Measurements from ENCODE around the gene MED22. TPM values are rescaled to one million over a fixed set of nuclear protein-coding genes. Genes with fewer than 3 reads are reported as not detected.

Gene MED22
- total RNA-seq, 1 donor, result 14.5 TPM

DNA sequence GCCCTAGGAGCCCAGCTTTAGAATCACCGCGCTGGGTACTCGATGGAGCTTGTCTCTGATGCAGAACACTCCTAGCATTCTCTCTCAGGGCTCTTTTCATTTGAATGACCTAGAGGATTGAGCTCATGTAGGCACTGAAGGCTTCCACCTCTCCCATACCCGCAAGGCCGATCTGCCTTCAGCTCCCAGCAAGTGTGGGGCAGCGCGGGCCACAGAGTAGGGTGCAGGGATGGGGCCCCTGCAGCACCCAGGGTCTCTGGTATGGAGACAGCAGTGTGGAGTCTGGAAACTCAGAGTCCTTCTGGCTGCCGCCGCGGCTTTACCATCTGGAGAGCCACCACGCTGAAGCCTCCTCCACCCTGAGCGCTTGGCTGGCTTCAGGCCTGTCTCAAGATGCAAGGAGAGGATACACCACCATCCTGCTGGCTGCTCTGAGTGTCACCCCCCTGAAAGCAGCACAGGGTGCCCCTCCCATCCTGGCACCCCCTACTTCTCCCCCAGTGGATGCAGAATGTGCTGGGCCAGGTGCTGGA is 41.2 kb upstream of the MED22 start:
- Histone ChIP-seq H3K9me3 (ENCODE audit: low read depth, low read length) (no peaks in the 10 kb centered on the region), H3K36me3 (ENCODE audit: insufficient read depth, low read length) (no peaks in the 10 kb centered on the region), H3K27ac (ENCODE audit: low read depth, low read length) (no peak overlapping the region), H3K4me2 (ENCODE audit: insufficient read depth, low read length) (no peak overlapping the region), H3K79me2 (ENCODE audit: insufficient read depth, low read length) (no peaks in the 10 kb centered on the region), H3K4me3 (ENCODE audit: insufficient read depth, low read length) (no peak overlapping the region), H2AFZ (ENCODE audit: low read length) (no peak overlapping the region), H4K20me1 (ENCODE audit: insufficient read depth, low read length) (no peaks in the 10 kb centered on the region), H3K4me1 (ENCODE audit: insufficient read depth, low read length) (no peaks in the 10 kb centered on the region), H3K27me3 (ENCODE audit: insufficient read depth, low read length) (peaks cover 3% of the 10 kb centered on the region)
- peak; percentile 68 for DNase-seq (ENCODE audit: insufficient read length, low spot score, missing footprints)
- TF ChIP-seq, protein P1, sequence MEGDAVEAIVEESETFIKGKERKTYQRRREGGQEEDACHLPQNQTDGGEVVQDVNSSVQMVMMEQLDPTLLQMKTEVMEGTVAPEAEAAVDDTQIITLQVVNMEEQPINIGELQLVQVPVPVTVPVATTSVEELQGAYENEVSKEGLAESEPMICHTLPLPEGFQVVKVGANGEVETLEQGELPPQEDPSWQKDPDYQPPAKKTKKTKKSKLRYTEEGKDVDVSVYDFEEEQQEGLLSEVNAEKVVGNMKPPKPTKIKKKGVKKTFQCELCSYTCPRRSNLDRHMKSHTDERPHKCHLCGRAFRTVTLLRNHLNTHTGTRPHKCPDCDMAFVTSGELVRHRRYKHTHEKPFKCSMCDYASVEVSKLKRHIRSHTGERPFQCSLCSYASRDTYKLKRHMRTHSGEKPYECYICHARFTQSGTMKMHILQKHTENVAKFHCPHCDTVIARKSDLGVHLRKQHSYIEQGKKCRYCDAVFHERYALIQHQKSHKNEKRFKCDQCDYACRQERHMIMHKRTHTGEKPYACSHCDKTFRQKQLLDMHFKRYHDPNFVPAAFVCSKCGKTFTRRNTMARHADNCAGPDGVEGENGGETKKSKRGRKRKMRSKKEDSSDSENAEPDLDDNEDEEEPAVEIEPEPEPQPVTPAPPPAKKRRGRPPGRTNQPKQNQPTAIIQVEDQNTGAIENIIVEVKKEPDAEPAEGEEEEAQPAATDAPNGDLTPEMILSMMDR (IDR thresholded peaks at IDR 0.05; ENCODE audit: extremely low read depth, low read depth, low read length), result no peak

DNA sequence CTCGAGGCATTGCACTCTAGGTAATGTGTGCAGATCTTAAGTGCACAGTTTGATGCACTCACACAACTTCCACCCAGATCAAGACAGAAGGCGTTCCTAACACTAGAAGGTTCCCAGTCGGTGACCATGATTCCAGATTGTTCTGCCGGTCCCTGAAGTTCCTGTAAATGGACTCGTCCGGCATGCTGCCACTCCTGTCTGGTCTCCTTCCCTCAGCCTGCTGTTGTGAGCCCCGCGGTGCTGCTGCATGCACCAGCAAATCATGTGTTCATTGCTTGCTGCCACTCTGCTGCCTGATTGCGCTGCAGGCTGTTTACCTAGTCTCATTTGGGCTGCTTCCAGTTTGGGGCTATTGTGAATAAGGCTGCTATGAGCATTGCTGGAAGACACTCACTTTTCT is 39.7 kb upstream of the MED22 start:
- TF ChIP-seq, protein P1 (IDR thresholded peaks at IDR 0.05; ENCODE audit: extremely low read depth, low read depth, low read length), result no peak
- no peaks in the 10 kb centered on the region for H4K20me1 ChIP-seq (ENCODE audit: insufficient read depth, low read length)
- H2AFZ ChIP-seq (ENCODE audit: low read length), result no peak overlapping the region
- DNase-seq (ENCODE audit: insufficient read length, low spot score, missing footprints), result peak; percentile 27
- no peaks in the 10 kb centered on the region for H3K9me3 ChIP-seq (ENCODE audit: low read depth, low read length)
- no peak overlapping the region for H3K4me2 ChIP-seq (ENCODE audit: insufficient read depth, low read length)
- H3K4me1 ChIP-seq (ENCODE audit: insufficient read depth, low read length), result no peaks in the 10 kb centered on the region
- no peaks in the 10 kb centered on the region for H3K27me3 ChIP-seq (ENCODE audit: insufficient read depth, low read length)
- H3K4me3 ChIP-seq (ENCODE audit: insufficient read depth, low read length), result no peak overlapping the region
- H3K27ac ChIP-seq (ENCODE audit: low read depth, low read length), result no peak overlapping the region
- H3K36me3 ChIP-seq (ENCODE audit: insufficient read depth, low read length), result no peaks in the 10 kb centered on the region
- H3K79me2 ChIP-seq (ENCODE audit: insufficient read depth, low read length), result no peaks in the 10 kb centered on the region

DNA sequence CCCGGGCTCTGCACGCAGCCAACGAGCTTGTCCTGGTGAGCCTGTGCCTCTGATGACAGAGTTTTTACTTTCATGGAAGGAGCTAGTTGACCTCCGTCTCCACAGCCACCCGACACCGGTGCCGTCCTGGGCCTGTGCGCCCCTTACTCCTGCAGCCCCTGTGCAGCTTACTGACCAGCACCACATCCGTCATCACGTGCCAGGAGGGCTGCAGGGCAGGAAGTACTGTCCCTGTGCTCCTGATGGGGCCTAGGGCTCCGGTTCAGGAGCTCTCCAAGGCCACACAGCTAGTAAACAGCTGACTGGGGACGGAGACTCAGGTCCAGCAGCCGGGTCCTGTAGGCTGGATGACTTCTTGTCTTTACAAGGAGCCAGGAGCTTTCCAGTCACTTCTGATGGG is 38.4 kb upstream of the MED22 start:
- no peak overlapping the region for H3K27ac ChIP-seq (ENCODE audit: low read depth, low read length)
- H4K20me1 ChIP-seq (ENCODE audit: insufficient read depth, low read length), result no peaks in the 10 kb centered on the region
- peak; percentile 41 for DNase-seq (ENCODE audit: insufficient read length, low spot score, missing footprints)
- H3K27me3 ChIP-seq (ENCODE audit: insufficient read depth, low read length), result no peaks in the 10 kb centered on the region
- H3K4me2 ChIP-seq (ENCODE audit: insufficient read depth, low read length), result no peak overlapping the region
- H3K9me3 ChIP-seq (ENCODE audit: low read depth, low read length), result no peaks in the 10 kb centered on the region
- H3K4me3 ChIP-seq (ENCODE audit: insufficient read depth, low read length), result no peak overlapping the region
- TF ChIP-seq, protein P1 (IDR thresholded peaks at IDR 0.05; ENCODE audit: extremely low read depth, low read depth, low read length), result no peak
- no peaks in the 10 kb centered on the region for H3K36me3 ChIP-seq (ENCODE audit: insufficient read depth, low read length)
- H3K79me2 ChIP-seq (ENCODE audit: insufficient read depth, low read length), result no peaks in the 10 kb centered on the region
- no peaks in the 10 kb centered on the region for H3K4me1 ChIP-seq (ENCODE audit: insufficient read depth, low read length)
- no peak overlapping the region for H2AFZ ChIP-seq (ENCODE audit: low read length)

DNA sequence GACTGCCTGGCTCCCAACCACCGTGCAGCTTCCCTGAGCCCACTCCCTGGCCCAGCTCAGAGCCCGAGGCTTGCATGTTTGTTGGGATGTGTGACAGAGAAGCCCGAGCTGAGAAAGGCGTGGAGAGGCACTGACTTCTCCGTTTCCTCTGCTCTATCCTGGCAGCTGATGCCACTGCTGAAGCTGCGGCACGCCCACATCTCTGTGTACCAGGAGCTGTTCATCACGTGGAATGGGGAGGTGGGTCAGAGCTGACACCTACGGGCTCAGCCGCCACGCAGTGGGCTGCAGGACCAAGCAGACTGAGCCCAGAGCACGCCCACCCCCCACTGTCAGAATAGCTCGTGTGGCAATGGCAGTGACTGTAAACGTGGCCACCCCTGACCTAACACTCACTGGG is 37.5 kb upstream of the MED22 start:
- Histone ChIP-seq H3K4me3 (ENCODE audit: insufficient read depth, low read length) (no peak overlapping the region), H2AFZ (ENCODE audit: low read length) (no peak overlapping the region), H3K4me1 (ENCODE audit: insufficient read depth, low read length) (no peaks in the 10 kb centered on the region), H3K9me3 (ENCODE audit: low read depth, low read length) (no peaks in the 10 kb centered on the region), H4K20me1 (ENCODE audit: insufficient read depth, low read length) (no peaks in the 10 kb centered on the region), H3K79me2 (ENCODE audit: insufficient read depth, low read length) (no peaks in the 10 kb centered on the region), H3K4me2 (ENCODE audit: insufficient read depth, low read length) (no peak overlapping the region), H3K27me3 (ENCODE audit: insufficient read depth, low read length) (no peaks in the 10 kb centered on the region), H3K36me3 (ENCODE audit: insufficient read depth, low read length) (no peaks in the 10 kb centered on the region), H3K27ac (ENCODE audit: low read depth, low read length) (no peak overlapping the region)
- DNase-seq (ENCODE audit: insufficient read length, low spot score, missing footprints), result no peak
- TF ChIP-seq, protein P1 (IDR thresholded peaks at IDR 0.05; ENCODE audit: extremely low read depth, low read depth, low read length), result no peak
